ENCODE data around the gene UTS2R.
A peak's percentile ranks its signal among the peaks of the same experiment; 100 is the strongest.

The UTS2R gene

DNA sequence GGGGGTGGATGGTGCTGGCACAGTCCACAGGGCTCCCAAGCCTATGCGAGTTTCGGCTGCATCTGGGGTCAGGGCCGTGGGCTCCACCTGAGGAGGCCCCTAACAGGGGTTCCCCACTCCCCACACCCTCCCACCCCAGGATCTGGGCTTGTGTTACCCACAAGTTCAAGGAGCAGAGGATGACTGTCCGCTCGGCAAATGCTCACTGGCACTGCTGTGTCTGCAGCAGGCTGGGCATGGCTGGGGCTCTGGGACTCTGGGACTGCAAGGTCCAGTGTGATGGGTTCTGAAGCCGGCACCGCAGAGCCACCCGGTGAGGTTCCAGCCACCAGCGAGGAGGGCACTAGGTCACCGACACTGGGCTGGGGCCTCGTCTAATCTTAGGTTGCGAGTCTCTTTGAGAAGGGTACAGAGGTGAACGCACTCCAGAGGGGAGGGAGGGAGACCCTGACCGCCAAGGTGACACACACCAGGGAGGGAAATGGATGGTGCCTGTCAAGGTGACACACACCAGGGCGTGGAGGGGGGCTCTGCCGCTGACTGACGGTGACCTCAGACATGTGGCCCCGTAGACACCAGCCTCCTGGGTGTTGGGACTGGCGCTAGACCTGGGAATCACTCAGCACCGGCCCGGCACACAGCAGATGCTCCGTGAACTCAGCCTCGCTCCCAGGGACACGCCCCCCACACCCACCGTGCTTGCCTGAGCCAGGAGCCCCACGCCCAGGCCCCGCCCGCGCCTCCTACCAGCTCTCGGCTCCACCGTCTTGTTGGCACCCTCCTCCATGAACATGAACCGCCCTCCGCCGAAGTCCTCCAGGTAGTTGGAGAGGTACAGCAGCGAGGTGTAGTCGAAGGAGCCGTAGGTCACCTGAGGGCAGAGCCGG, 26.1 kb downstream of the UTS2R start:
- TF ChIP-seq, protein P1, sequence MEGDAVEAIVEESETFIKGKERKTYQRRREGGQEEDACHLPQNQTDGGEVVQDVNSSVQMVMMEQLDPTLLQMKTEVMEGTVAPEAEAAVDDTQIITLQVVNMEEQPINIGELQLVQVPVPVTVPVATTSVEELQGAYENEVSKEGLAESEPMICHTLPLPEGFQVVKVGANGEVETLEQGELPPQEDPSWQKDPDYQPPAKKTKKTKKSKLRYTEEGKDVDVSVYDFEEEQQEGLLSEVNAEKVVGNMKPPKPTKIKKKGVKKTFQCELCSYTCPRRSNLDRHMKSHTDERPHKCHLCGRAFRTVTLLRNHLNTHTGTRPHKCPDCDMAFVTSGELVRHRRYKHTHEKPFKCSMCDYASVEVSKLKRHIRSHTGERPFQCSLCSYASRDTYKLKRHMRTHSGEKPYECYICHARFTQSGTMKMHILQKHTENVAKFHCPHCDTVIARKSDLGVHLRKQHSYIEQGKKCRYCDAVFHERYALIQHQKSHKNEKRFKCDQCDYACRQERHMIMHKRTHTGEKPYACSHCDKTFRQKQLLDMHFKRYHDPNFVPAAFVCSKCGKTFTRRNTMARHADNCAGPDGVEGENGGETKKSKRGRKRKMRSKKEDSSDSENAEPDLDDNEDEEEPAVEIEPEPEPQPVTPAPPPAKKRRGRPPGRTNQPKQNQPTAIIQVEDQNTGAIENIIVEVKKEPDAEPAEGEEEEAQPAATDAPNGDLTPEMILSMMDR (IDR thresholded peaks at IDR 0.05; ENCODE audit: extremely low read depth, missing control alignments), result no peak
- no peak for DNase-seq (ENCODE audit: low spot score)

DNA sequence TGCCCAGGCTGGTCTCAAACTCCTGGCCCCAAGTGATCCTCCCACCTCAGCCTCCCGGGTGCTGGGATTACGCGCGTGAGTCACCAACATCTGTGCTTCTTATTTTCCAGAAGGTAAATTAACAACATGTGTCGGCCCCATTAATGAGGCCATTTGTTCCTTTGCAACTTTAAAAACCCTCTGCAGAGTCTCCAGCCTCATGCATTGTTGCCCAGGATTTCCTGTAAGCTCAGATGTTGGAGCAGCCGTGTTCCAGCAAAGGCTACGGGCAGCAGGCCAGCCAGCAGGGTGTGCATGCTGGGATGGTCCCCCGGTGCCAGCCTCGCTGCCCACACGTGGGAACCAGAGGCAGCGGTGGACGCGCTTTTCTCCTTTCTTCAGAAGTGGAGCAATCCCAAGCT, 27.5 kb downstream of the UTS2R start:
- DNase-seq (ENCODE audit: low spot score), result no peak
- TF ChIP-seq, protein P1 (IDR thresholded peaks at IDR 0.05; ENCODE audit: extremely low read depth, missing control alignments), result no peak

DNA sequence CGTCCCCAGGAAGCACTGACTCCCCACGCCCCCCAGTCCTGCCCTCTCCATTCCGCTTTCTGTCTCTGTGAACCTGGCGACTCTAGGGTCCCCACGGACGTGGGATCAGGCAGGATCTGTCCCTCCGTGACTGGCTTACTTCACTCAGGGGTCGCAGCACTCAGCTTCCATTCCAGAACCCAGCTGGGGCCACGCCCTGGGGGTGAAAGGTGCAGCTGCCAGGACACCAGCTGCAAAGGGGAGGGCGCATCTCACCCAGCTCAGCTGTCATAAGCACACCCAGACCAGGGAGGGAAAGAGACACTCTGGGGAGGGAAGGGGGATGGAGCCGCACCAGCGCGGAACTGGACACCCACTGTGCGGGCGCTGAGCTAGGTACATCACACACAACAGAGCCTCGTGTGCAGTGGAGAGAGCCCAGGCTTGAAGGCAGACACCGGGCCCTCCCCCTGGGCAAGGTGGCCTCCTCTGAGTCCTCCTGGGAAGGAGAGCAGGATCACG, 28.1 kb downstream of the UTS2R start:
- TF ChIP-seq, protein P1 (IDR thresholded peaks at IDR 0.05; ENCODE audit: extremely low read depth, missing control alignments), result no peak

DNA sequence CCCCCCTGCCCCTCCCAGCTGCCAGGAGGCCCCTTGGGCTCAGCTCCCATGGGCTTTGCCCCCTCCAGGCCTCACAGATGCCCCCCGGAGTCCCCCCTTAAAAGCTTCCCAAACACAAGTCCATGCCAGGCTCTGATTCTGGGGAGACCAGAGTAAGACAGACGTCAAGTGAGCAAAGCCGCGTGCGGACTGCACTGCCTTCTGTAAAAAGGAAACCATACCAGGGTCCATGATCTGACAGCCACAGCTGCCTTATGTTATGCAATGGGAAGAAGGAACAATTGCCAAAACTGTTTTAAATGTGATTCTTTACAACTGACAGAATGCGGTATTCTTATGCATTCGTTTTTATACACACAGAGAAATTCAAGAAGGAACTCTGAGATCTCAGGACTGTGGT, 28.6 kb downstream of the UTS2R start:
- TF ChIP-seq, protein P1 (IDR thresholded peaks at IDR 0.05; ENCODE audit: extremely low read depth, missing control alignments), result no peak
- DNase-seq (ENCODE audit: low spot score), result no peak

More for the DNA sequence above, 28.1 kb downstream of the UTS2R start:
- DNase-seq (ENCODE audit: low spot score), result no peak

DNA sequence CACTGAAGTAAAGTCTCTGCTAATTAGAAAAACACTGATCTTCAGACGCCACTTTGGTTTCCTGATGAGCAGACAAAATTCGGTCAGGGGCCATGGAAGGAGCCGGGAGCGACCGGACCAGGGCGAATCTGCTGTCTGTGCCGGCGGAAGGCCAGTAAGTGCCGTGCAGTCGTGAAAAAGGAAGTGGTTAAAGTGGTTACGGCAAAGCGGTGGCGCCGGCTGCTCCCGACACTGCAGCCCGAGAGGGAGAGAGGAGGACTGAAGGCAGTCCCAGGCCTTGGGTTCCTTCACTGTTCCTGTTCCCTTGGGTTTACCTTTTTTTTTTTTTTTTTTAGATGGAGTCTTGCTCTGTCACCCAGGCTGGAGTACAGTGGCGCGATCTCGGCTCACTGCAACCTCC, 29.3 kb downstream of the UTS2R start:
- TF ChIP-seq, protein P1 (IDR thresholded peaks at IDR 0.05; ENCODE audit: extremely low read depth, missing control alignments), result no peak
- DNase-seq (ENCODE audit: low spot score), result peak; percentile 92

DNA sequence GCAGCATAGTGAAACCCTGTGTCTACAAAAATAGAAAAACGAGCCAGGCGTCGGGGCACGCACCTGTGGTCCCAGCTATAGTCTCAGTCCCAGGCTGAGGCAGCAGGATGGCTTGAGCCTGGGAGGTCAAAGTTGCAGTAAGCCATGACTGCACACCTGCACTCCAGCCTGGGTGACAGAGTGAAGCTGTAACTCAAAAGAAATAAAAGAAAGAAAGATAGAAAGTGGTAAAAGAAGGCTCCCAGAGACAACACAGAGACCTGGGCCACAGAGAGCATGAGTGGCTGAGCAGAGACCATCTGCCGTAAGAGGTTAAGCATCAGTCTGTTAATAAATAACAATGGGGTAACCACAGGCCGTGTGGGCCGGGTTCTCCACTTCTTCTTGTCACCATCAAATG, 31.3 kb downstream of the UTS2R start:
- peak; percentile 91 for DNase-seq (ENCODE audit: low spot score)
- TF ChIP-seq, protein P1 (IDR thresholded peaks at IDR 0.05; ENCODE audit: extremely low read depth, missing control alignments), result no peak
